GM18868 (cell line): ENCODE data around the gene MYLK.

ENCODE experiments used
- ATAC-seq: cut with Tn5 transposase; IDR thresholded peaks from one replicate; pipeline ENCODE4 v1.9.1; 2021; ENCODE audit warnings: mild to moderate bottlenecking, moderate library complexity; ENCODE audit not compliant: unreplicated experiment

The MYLK gene

DNA sequence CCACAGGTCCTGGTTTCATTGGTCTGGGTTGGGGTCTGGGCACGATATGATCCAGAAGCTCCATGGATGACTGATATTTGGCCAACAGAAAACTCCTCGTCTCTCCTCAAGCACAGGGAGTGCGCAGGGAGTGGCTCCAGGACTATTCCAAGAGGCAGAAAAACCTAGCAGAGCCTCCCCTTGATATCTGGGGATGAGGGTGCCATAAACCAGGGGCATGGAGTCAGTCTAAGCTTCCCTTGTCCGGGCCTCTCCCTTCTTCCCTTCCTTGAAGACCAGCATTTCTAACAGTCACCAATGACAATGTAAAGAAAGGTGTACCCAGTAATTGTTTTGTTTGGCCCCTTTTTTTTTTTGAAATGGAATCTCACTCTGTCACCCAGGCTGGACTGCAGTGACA is 199.9 kb downstream of the MYLK start:
- ATAC-seq: no peak

DNA sequence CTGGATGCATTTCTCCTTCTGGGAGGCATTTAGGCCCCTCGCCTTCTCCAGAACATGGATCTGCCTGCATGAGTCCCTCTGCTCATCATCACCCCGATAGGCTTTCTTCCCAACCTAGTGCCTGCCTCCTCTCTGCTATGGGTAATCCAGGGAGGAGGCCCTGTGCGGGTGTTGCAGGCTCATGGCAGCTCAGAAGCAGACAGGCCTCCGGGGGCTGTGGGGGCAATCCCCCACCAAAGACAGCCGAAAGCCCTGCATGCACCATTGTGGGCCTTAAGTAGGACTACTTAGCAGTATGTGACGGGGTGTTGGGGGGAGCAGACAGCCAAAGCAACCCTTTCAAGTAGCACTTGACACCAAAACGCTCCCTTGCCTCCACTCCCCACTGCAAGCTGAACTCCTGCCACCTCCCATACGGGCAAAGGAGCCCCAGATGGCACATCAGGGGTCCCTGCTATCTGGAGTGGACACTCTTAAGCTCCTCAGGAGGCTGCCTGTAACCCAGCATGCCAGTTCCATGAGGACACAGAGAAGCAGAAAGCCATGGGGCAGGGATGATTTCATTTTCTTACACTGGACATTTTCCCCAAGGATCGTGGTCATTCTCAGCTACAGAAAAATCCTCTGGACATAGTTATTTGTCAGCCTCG is 200.5 kb downstream of the MYLK start:
- ATAC-seq: no peak

DNA sequence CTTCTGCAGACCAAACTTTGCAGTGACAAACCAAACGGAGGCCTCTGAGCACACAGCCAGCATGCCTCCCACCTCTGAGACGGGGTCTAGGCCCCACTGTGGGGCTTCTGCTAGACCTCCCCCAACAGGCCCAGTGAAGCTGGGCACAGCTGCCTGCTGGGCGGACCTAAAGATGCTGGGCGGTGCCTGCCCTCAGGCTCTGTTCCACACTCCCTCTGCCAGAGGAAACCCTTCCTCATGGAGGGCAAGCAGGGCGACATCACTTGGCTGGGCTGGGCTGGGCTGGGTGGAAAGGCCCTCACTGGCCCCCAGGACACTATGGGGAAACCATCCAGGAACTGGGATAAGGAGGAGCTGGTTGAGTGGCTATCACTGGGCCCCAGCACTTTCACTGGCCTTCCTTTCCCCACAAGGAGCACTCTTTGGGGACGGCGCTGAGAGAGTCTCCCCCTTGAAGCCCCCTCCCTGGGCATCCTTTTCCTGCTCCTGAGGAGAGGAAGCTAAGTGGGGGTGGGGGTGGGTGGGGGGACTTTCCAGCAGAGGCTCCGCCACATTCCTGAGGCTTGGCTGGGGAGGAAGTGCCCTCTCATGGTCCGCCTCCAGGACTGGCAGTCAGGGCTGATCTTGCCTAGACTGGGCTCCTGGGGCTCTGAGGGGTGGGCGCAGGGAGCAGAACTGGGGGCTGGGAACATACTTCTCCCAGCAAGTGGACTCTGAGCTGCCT is 201.2 kb downstream of the MYLK start:
- no peak for ATAC-seq

DNA sequence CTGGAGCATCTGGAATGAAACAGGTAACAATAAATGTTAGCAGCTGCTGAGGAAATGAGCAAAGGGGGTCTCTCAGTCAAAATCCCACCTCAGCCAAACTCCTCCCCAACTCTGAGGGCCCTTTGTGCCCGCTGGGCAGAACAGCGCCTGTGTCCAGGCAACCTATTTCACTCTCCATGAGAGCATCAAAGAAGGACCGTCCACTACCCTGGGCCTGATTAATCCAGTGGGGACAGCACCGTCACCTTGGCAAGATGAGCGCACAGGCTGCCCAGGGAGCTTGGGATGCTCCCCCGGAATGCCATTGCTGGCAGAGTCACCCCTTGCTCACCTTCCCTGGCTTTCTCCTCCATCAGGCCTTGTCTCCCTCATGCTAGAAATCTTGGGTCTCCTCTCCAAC is 201.8 kb downstream of the MYLK start:
- ATAC-seq: no peak

DNA sequence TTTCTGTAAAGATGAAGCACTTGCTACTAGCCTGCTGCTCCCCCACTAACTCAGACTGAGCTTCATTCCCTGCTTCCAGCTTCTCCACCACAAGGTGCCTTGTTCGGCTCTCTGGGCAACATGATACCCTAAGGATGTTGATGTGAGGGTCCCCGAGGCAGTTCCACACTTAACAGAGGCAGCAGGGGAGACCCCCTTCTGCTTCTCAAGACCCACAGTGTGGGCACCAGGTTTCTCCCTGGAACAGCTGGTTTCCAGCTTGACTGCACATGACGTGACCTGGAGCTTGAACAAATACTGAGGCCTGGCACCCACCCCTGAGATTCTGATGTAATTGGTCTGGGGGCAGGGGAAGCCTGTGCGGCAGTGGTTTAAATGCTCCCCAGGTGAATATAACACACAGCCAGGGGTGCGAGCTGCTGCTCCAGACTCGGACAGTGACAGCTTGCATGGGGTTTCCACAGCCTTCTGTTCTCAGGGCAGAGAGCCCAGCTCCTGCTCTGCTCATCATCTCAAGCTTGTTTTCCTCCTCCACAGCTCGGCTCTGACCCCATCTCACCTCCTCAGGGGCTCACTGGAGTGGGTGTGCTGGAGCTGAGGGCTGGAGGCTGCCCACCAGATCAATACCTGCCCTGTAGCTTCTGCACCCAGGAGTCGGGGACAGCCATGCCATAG is 204.3 kb downstream of the MYLK start:
- no peak for ATAC-seq

DNA sequence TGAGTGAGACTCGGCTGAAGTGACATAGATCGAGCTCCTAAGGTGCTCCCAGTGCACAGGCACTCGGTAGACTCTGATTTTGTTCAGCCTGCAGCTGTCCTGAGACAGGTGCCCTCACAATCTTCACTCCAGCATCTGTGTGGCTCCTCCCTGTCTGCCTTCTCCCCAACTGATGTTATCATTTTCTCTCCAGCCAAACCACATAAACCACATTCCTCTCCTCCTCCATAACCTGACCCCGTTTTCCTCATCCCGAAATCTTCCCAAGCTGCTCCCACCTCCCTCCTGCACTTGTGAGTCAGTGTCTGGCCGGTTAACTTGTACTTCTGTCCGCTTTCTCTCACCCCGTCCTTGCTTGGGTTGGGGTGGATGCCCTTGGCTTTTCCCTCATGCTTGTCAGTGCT is 206.0 kb downstream of the MYLK start:
- no peak for ATAC-seq

DNA sequence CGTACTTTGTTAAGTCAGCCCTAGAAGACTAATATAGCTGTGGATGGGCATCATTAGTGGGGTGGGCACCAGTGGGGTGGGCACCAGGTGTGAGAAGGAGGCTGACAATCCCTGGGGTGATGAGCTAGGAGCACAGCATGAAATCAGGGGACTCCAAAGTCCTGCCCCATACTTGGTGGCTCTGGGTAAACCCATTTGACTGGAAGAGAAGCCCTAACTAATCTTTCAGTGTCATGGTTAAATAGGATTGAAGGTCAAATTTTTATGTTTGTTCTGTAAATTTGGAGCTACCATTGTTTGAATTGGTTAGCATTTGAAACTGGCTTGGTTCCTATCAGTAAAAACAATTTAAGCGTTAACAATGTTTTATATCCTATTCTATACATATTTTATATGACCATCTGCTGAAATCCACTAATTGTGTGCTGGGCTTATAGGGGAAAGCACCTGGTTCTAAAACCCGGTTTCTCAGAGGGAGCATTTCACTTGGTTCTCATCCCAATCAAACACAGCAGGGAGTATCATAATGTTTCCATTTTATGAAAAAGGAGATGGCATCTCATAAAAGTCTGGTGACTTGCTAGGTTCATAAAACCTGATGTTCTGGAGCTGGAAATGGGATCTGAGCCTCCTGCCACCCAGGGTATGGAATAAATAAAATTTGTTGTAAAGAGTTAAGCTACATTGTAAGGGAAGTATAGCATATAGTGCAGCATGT is 211.5 kb downstream of the MYLK start:
- ATAC-seq: no peak

DNA sequence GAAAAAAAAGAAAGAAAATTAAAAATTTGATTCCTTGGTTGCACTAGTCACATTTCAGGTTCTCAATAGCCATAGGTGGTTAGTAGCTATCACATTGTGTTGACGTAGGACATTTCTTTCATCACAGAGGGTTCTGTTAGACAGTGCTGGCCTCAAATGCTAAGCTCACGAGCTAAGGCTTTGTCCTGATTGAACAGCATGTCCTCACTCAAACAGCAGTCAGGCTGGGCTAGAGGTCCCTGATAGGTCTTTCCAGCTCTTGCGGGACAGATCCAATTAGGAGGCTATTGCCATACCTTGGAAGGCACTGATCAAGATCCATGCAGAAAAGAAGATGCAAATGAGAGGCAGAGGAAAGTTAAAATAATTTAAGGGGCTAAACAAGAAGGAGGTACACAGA is 213.4 kb downstream of the MYLK start:
- no peak for ATAC-seq

DNA sequence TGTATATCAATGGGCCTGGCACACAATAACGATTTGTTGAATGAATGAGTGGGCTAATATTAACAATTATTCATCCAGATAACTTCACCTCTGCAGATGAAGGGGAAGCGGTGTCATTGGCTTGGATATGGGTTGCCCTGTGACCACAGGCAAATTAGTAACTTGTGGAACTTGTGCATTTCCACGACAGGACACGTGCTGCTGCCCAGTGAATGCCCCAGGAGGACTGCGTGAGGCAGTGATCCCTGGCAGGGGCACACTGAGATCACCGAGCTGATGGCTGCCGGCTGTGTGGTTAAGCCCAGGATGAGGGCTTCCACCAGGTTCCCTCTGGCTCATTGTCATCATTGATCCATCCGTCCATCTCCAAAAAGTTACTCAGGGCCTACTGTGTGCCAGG is 215.2 kb downstream of the MYLK start:
- ATAC-seq: no peak

DNA sequence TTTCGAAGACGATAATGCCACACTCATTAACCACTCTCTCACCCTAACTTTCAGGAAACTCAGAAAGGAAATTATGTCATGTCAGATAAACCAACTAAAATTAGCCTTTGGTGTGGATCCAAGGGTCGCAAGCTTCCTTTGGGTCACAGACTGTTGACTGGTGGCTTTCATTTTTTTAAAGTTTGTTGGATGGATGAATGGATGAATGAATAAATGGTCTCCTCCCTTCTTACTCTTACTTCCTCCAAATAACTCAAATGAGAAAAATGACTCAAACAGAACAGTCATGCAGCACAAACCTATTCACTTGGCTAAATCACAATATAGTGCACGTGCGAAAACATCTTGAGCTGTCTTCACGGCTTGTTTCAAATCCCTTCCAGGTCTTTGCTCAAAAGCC is 216.3 kb downstream of the MYLK start:
- ATAC-seq: no peak

DNA sequence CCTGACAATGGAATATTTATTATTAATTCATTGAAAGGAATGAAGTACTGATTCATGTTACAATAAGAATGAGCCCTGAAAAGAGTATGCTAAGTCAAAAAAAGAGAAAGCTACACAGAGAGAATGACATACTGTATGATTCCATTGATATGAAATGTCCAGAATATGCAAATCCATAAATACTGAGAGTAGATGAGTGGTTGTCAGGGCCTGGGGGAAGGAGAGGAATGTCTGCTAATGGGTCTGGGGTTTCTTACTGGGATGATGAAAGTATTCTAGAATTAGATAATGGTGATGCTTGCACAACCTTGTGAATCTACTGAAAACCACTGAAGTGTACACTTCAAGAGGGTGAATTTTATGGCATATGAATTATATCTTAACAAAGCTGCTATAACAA is 219.4 kb downstream of the MYLK start:
- ATAC-seq: no peak

DNA sequence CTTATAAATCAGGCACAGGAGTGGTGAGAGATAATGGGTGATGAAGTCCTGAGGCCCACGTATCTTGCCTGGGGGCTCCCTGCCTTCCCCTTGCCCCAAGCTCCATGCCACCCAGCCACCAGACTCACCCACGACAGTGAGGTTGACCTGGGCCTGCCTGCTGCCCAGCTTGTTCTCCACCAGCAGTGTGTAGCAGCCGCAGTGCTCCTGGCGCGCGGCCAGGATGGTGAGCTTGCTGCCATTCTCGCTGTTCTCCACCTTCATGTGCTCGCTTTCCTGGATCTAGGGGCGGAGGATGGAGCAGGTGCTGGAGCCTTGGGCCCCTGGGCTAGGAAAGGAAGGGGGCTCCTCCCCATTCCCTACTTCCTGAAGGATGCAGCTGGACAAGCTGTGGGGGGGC is 220.2 kb downstream of the MYLK start:
- ATAC-seq: no peak

DNA sequence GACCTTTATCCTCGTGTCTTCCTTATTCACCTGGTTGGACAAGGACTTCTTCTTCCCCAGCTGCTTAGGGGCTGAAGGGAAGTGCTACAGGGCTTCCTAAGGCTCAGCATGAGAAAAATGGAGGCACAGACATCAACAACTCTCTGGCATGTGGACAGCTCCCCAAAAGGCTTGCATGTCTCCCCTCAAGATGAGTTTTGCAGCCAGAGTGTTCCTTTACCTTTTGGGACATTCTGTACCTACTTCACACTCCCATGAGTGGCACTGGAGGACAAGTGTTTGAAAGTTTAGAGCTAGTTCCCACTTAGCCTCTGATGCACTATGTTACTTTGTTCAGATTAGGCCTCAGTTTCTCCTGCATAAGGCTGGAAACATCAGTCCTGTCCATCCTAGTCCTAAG is 222.2 kb downstream of the MYLK start:
- ATAC-seq: no peak

DNA sequence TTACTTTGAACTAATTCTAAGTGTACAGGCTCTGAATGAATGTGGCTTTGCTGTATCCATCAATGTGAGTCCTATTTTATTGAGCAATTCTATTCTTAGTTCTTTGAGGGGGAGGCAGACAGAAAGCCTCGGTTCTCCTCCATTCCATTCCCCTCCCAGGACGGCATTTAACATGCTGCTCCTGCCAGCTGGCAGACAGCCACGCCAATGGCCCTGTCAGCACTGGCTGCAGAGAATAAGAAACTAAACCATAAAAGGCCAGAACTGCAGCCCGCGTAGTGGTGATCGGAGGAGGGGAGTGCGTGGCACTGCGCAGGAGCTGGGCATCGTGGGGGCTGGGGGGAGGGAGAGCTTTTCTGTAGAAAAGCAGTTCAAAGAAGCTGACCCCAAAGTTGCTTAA is 223.2 kb downstream of the MYLK start:
- no peak for ATAC-seq

DNA sequence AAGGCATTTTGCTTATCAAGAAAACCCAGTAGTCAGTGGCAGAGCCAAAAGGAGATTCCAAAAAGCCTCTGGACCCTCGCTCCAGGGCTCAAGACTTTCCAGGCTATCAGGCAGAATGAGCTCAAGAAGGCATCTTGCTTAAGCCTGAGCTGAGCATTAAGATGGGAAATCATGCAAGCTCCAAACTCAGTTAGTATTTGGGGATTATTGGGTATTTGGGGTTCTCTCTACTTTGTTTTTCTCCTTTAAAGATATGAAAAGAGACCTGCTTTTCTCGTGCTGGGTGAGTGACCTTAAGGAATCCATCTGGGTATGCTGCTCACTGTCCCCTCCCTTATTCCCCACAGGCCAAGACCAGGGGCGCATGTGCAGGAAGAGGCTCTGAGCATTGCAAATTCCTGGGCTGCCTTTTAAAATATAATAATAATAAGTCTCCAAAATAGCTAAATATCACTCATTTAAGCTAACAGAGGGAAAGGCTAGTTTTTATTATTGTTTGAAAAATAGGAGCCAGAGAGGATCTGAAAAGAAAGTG is 223.9 kb downstream of the MYLK start:
- no peak for ATAC-seq

DNA sequence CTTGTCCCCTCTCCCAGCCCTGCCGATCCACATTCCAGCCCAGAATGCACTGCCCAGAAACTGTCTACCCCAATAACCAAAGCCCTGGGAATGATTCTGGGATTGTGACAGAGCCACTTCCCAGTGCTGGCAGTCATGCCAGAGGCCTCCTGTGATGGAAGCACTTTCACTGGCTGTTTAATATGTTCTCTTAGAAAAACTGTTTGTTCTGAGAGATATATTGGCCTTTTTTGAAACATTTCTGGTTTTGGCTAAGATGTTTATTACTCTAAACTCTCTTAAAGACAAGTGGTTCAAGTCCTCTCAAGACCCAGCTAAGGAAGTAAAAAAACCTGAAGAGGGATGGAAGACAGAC is 225.3 kb downstream of the MYLK start:
- ATAC-seq: no peak

DNA sequence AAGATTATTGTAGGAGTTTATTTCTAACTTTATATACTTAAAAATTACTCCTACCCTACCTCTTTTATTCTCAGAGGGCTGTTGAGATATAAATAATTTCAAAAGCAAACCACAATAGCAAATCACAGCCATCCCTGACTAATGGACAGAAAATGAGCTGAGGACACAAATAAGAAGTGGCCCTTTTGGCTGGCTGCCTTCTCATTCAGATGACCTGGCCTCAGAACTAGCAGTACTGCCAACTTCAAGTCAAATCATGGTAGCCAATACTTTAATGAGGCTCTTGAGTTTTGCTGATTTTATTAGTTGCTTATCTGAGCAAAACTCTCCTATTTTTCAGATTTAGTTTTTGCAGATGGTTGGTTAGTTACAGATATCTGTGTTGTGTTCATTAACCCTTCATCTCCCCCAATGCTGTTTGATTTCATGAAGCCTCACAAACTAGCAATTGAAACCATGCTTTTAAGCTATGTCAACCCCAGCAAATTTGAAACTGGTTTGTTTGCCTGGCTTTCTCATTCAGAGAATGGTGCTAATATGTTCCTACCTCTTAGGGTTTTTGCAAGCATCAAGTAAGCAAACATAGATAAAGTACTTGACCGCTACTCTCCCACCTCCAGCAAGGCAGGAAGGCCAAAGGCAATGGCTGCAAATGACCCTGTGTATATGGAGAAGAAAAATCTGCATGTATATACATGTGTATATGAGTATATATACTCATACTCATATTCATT is 225.8 kb downstream of the MYLK start:
- no peak for ATAC-seq

DNA sequence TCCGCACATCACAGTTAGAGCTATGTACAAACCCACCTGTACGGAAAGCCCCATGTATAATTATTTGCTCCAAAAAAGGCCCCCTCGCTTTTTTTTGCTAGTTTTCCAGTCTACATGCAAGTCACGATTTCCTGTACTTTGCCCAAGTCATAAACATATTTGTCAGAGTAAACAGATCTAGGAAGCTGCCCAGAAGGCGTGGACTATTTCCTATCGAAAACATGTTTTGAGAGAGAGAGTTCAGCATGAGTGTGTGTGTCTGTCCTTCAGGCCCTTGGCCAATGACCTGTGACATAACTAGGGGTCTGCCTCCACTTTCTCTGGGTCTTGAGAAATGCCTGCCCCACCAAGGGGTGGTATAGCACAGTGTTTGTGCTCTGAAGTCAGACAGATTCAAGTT is 226.6 kb downstream of the MYLK start:
- ATAC-seq: no peak

DNA sequence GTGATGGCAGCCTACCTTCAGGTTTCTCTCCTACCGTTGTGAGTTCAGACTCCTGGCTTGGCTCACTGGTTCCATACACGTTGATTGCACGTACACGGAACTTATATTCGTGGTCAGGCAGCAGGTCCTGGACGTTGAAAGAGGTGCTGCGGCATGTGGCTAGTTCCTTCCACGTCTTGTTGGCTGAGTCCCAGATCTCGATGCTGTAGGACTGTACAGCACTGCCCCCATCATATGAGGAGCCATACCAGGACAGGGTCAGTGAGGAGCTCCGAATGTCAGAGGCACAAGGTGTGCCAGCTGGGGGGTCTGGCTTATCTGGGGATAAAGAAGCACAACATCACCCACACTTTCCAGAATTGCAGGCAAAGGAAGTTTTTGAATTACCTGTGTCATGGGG is 227.0 kb downstream of the MYLK start:
- no peak for ATAC-seq

DNA sequence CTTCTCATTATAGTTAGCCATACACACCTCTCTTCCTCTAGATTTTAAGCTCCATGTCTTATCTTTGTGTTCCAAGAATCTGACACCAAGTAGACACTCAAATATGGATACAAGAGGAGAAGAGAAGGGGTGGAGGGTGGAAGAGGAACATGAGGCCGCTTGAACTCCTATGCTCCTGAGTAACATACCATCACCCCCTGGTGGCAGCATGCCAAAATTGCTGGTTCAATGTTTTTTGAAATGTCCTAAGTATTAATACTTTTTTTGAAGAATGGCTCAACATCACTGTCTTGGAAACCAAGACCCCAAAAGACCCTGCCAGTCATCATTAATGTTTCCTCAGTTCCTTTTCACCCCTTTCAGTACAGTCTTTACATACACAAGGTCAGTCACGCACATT is 227.4 kb downstream of the MYLK start:
- ATAC-seq: no peak

DNA sequence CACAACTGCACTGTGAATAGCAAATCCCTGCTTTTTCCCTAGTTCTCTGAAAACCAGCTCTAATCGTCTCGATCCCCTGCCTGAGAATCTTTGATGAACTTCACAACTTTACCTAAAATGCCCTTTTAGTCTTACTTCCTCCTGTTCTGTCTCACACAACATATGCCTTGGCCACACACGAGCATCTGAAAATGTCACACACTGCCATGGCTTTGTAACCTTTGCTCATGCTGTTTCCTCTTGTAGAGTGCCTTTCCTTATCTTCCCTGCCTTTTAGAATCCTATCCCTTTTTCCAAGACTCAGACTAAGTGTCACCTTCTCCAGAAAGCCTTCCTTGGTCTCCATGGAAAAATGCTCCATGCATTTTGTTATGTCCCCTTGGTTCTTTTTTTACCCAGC is 227.9 kb downstream of the MYLK start:
- no peak for ATAC-seq
